ENCODE results near the gene IFT80. TPM values are rescaled to one million over a fixed set of nuclear protein-coding genes. Genes with fewer than 3 reads are reported as not detected.

IFT80 gene
- total and polyA plus RNA-seq, 9 of the 15 experiments (the other 6 are each of a cell fraction or from before 2014, with no cell fraction given): 6.7 to 21.1 (median 16.4) TPM

- TF ChIP-seq RNF219 (CRISPR knock-in tag; IDR thresholded peaks at IDR 0.05) (no peak), RBBP5 (IDR thresholded peaks at IDR 0.05; ENCODE audit: borderline replicate concordance, insufficient read depth, low read length, poor library complexity, severe bottlenecking) (peak; percentile 87), ZNF263 (CRISPR knock-in tag; IDR thresholded peaks at IDR 0.05; ENCODE audit: borderline replicate concordance) (0 out of 2 replicates have a peak, but pooled peaks have one; percentile 13), HMGXB4 (CRISPR knock-in tag; IDR thresholded peaks at IDR 0.05) (no peak), CREB5 (CRISPR knock-in tag; IDR thresholded peaks at IDR 0.05) (no peak), ZNF143 (CRISPR knock-in tag; IDR thresholded peaks at IDR 0.05) (peak; percentile 32; the same call in 1 of the 2 replicates), SAP30 (IDR thresholded peaks at IDR 0.05; ENCODE audit: borderline replicate concordance, insufficient read depth, low read depth, low read length, poor library complexity, severe bottlenecking) (peak; percentile 36), ARHGAP35 (IDR thresholded peaks at IDR 0.05; ENCODE audit: partially characterized antibody) (no peak), MED1 (CRISPR knock-in tag; IDR thresholded peaks at IDR 0.05; ENCODE audit: borderline replicate concordance) (no peak), UBTF (IDR thresholded peaks at IDR 0.05; ENCODE audit: borderline replicate concordance in 1 of 2, low read depth in 2 of 2, low read length in 2 of 2) (peak; percentile 52 to 88; a peak in 3 of 4 replicates), E2F6 (IDR thresholded peaks at IDR 0.05; ENCODE audit: borderline replicate concordance in 1 of 2, extremely low read depth in 1 of 2, insufficient read depth in 1 of 2, insufficient read length in 1 of 2, low read depth in 1 of 2, low read length in 1 of 2, poor library complexity in 1 of 2, severe bottlenecking in 1 of 2) (peak in 1 of 2 experiments; percentile 7), RBFOX2 (IDR thresholded peaks at IDR 0.05; ENCODE audit: low read depth, low read length) (peak; percentile 91), HBP1 (CRISPR knock-in tag; IDR thresholded peaks at IDR 0.05) (no peak)
Measured at GRCh38 chr3:160400702-160401150, 1.7 kb upstream of the IFT80 start (continued).

Measured in K562 (cell line).